GM10266 (cell line): Measurements from ENCODE around the gene MMEL1.
"Not testable (repeated sequence)": the region's sequence is repeated elsewhere in the genome, so short reads cannot be mapped to it uniquely, and the experiment has no call there.

Experiments
- DNase-seq: peaks from one replicate; pipeline ENCODE4 v3.0.0; 2012; ENCODE audit errors: extremely low spot score
- CTCF ChIP-seq: IDR thresholded peaks from 2 replicates; pipeline ENCODE4 v1.5.1; 2012; ENCODE audit warnings: mild to moderate bottlenecking, low read depth; ENCODE audit not compliant: control insufficient read depth, insufficient read depth; ENCODE audit errors: missing control alignments

Gene MMEL1

GRCh38 chr1:2554621-2555387 lies 78.0 kb downstream of the MMEL1 start:
- peak; percentile 82 for TF ChIP-seq CTCF
- DNase-seq = peak; percentile 77

- no peak for DNase-seq
- no peak for TF ChIP-seq CTCF
Observed at GRCh38 chr1:2553871-2554620, 78.8 kb downstream of the MMEL1 start.

GRCh38 chr1:2553076-2553475 lies 79.7 kb downstream of the MMEL1 start:
- not testable (repeated sequence) for DNase-seq

GRCh38 chr1:2552189-2552588 lies 80.6 kb downstream of the MMEL1 start:
- DNase-seq = no peak
- TF ChIP-seq CTCF = no peak

GRCh38 chr1:2551544-2551943 lies 81.3 kb downstream of the MMEL1 start:
- DNase-seq = not testable (repeated sequence)

- DNase-seq = not testable (repeated sequence)
Observed at GRCh38 chr1:2550309-2550861, 82.4 kb downstream of the MMEL1 start.

GRCh38 chr1:2549367-2550029 lies 83.3 kb downstream of the MMEL1 start:
- not testable (repeated sequence) for DNase-seq

GRCh38 chr1:2548068-2548589 lies 84.7 kb downstream of the MMEL1 start:
- DNase-seq = peak; percentile 76
- peak; percentile 89 for TF ChIP-seq CTCF

GRCh38 chr1:2547210-2548067 lies 85.4 kb downstream of the MMEL1 start:
- peak; percentile 79 for DNase-seq
- no peak for TF ChIP-seq CTCF
